Endothelial cell of umbilical vein (primary cell): ENCODE results near the gene DNAJA4. TPM values are rescaled to one million over a fixed set of nuclear protein-coding genes. Genes with fewer than 3 reads are reported as not detected.

ENCODE experiments used
- BruUV-seq: library from RNA; stranded (reverse); fragments of 400-500 nt; replicated peaks from 2 replicates; lab custom pipeline; 2021; lab: Mats Ljungman, UMichigan
- CTCF ChIA-PET: fragments of 300-600, 350-600 bp; sonication (Branson Sonifier 250); formaldehyde crosslinking; loops from one replicate; lab custom pipeline; 2021; ENCODE audit warnings: antibody characterized with exemption, inconsistent platforms; lab: Charles Lee
- POLR2A ChIA-PET: fragments of 300-600, 350-600 bp; sonication (Branson Sonifier 250); formaldehyde crosslinking; loops from one replicate; lab custom pipeline; 2021; ENCODE audit warnings: antibody characterized with exemption, inconsistent platforms; lab: Charles Lee
- DNase-seq: peaks from one replicate; pipeline ENCODE4 v3.0.0-alpha.2; 2011; ENCODE audit warnings: low read depth, low spot score
- FAIRE-seq: peaks from 2 replicates; lab custom pipeline; 2011; peaks lifted over from hg19 to GRCh38; lab: Jason Lieb, UNC
- H2AFZ ChIP-seq: 2 replicates; pipeline ENCODE4 v1.6.0; 2012; ENCODE audit warnings: low read depth, low read length, control low read depth, inconsistent platforms
- H3K27ac ChIP-seq: 2 replicates; pipeline ENCODE4 v1.5.1; 2011; ENCODE audit warnings: low read depth, mild to moderate bottlenecking, control low read depth, low read length, moderate library complexity; ENCODE audit not compliant: insufficient read depth
- H3K27me3 ChIP-seq, 2 experiments: 2 replicates each; pipeline versions ENCODE4 v1.6.0 to v1.6.1; 2011; ENCODE audit warnings: low read length in 2 of 2, mixed read lengths in 1 of 2; ENCODE audit not compliant: control insufficient read depth in 2 of 2, insufficient read depth in 2 of 2
- H3K36me3 ChIP-seq, 2 experiments: 2 replicates in 1 of 2; 3 replicates in 1 of 2; pipeline ENCODE4 v1.5.1; 2011; ENCODE audit warnings: low read length in 2 of 2, mild to moderate bottlenecking in 1 of 2, moderate library complexity in 1 of 2; ENCODE audit not compliant: control insufficient read depth in 2 of 2, insufficient read depth in 2 of 2; ENCODE audit errors: extremely low read depth in 1 of 2
- H3K4me1 ChIP-seq: 3 replicates; pipeline ENCODE4 v1.5.1; 2011; ENCODE audit warnings: mild to moderate bottlenecking, low read length; ENCODE audit not compliant: control insufficient read depth, insufficient read depth; ENCODE audit errors: extremely low read depth
- H3K4me2 ChIP-seq: 2 replicates; pipeline ENCODE4 v1.6.1; 2011; ENCODE audit warnings: low read length, control low read depth, mixed read lengths; ENCODE audit not compliant: insufficient read depth
- H3K4me3 ChIP-seq, 3 experiments: fragments of 200-600 bp in 1 of 3; sonication (generic), shearing (Covaris generic) in 1 of 3; replicated peaks in 1 of 3; 2 replicates each; pipeline ENCODE4 v1.5.1; 2011 to 2016; ENCODE audit warnings: control low read depth in 3 of 3, low read length in 3 of 3, mild to moderate bottlenecking in 2 of 3, inconsistent platforms in 1 of 3, low read depth in 1 of 3, moderate library complexity in 1 of 3; ENCODE audit not compliant: insufficient read depth in 1 of 3
- H3K79me2 ChIP-seq: 2 replicates; pipeline ENCODE4 v1.6.0; 2012; ENCODE audit warnings: low read length, inconsistent platforms; ENCODE audit not compliant: control insufficient read depth, insufficient read depth
- H3K9ac ChIP-seq: replicated peaks from 2 replicates; pipeline ENCODE3; 2011; ENCODE audit warnings: low read length, control low read depth; ENCODE audit not compliant: insufficient read depth; ENCODE audit errors: extremely low read depth
- H3K9me1 ChIP-seq: replicated peaks from 3 replicates; pipeline ENCODE4 v1.6.0; 2011; ENCODE audit warnings: mild to moderate bottlenecking, low read length; ENCODE audit not compliant: control insufficient read depth, insufficient read depth; ENCODE audit errors: extremely low read depth
- H3K9me3 ChIP-seq: replicated peaks from 2 replicates; pipeline ENCODE4 v1.5.1; 2012; ENCODE audit warnings: low read length, inconsistent platforms; ENCODE audit not compliant: control insufficient read depth, insufficient read depth
- H4K20me1 ChIP-seq: replicated peaks from 2 replicates; pipeline ENCODE3; 2011; ENCODE audit warnings: mild to moderate bottlenecking, low read length; ENCODE audit not compliant: control insufficient read depth, insufficient read depth; ENCODE audit errors: extremely low read depth
- CTCF ChIP-seq, 2 donors: IDR thresholded peaks; 1 replicate in 1 of 2; 2 replicates in 1 of 2; pipeline ENCODE4 v1.5.1; 2011; ENCODE audit warnings: low read length in 2 of 2, mild to moderate bottlenecking in 2 of 2, moderate library complexity in 2 of 2, control low read depth in 1 of 2, inconsistent platforms in 1 of 2, low read depth in 1 of 2; ENCODE audit not compliant: insufficient read depth in 1 of 2; ENCODE audit errors: extremely low read depth in 1 of 2
- EZH2 ChIP-seq: IDR thresholded peaks from 2 replicates; pipeline ENCODE4 v1.6.1; 2012; ENCODE audit warnings: borderline replicate concordance, low read depth, mild to moderate bottlenecking, moderate library complexity, low read length, inconsistent platforms; ENCODE audit not compliant: severe bottlenecking
- FOS ChIP-seq: IDR thresholded peaks from 2 replicates; pipeline ENCODE4 v1.6.1; 2011; ENCODE audit warnings: mild to moderate bottlenecking, low read length, moderate library complexity, borderline replicate concordance; ENCODE audit not compliant: insufficient read depth
- GATA2 ChIP-seq: IDR thresholded peaks from 2 replicates; pipeline ENCODE4 v1.7.0; 2011; ENCODE audit warnings: low read depth, mild to moderate bottlenecking, moderate library complexity, mixed read lengths, low read length; ENCODE audit not compliant: insufficient read length, insufficient read depth
- JUN ChIP-seq: IDR thresholded peaks from 2 replicates; pipeline ENCODE4 v1.6.1; 2011; ENCODE audit warnings: borderline replicate concordance, low read depth; ENCODE audit not compliant: insufficient read length, insufficient read depth
- MAX ChIP-seq: IDR thresholded peaks from 2 replicates; pipeline ENCODE4 v1.6.1; 2011; ENCODE audit not compliant: insufficient read depth, insufficient read length
- MYC ChIP-seq: IDR thresholded peaks from one replicate; pipeline ENCODE4 v1.6.1; 2011; ENCODE audit warnings: mild to moderate bottlenecking, low read depth, low read length
- POLR2A ChIP-seq: IDR thresholded peaks from 2 replicates; pipeline ENCODE4 v1.6.1; 2012; ENCODE audit warnings: low read depth, mild to moderate bottlenecking, control low read depth, low read length
- POLR2AphosphoS5 ChIP-seq: IDR thresholded peaks from 2 replicates; pipeline ENCODE4 v1.6.1; 2012; ENCODE audit warnings: low read depth, mild to moderate bottlenecking, control low read depth, low read length, moderate library complexity; ENCODE audit not compliant: insufficient read depth
- dilution Hi-C: fragments of 300-500 bp; cut with MboI; formaldehyde crosslinking; loops from one replicate; pipeline ENCODE4 v1.15.0; 2019; ENCODE audit warnings: low sequenced_read_pairs; ENCODE audit not compliant: extremely low pct_ligation_motif_present
- intact Hi-C: fragments of 100-400 bp; cut with micrococcal nuclease; formaldehyde crosslinking; loops from one replicate; pipeline ENCODE4 v1.10.0; 2022
- polyA plus RNA-seq, 4 experiments: library from polyadenylated mRNA; depleted of rRNA in 3 of 4; stranded (reverse) in 3 of 4; unstranded in 1 of 4; fragments of >200 nt; gene quantifications; 2 replicates each; pipeline versions ENCODE4 v1.2.1 to v1.2.3, GENCODE V29; 2011 to 2012; ENCODE audit warnings: missing spikeins in 1 of 4
- total RNA-seq: library from RNA; stranded (reverse); gene quantifications from 2 replicates; pipeline ENCODE4 v1.2.3, GENCODE V29; 2021

DNAJA4 gene
- total and polyA plus RNA-seq, 2 donors (not counting 3 experiments of a cell fraction or from before 2014, with no cell fraction given): 17.3 to 21.3 TPM

GRCh38 chr15:78272776-78273175, 8.4 kb downstream of the DNAJA4 start:
- DNase-seq: no peak
- H3K4me1 ChIP-seq: no peaks in the 10 kb centered on the region
- dilution Hi-C loops (no loop called here), intact Hi-C loops (no loop called here)
- POLR2A ChIA-PET: no interaction called here
- no peak overlapping the region for H3K9ac ChIP-seq
- CTCF ChIA-PET: interaction anchor here (1.5 to 1.6 kb wide), 2 partner anchors 27 to 35 kb away, joined by 3 to 5 read pairs; partner anchors contain the start of gene SKIC8
- H3K27ac ChIP-seq: no peak overlapping the region
- BruUV-seq: no TSS peak
- H3K4me2 ChIP-seq: no peak overlapping the region
- FAIRE-seq: no peak
- H3K9me3 ChIP-seq: no peaks in the 10 kb centered on the region
- no peaks in the 10 kb centered on the region for H3K9me1 ChIP-seq
- H2AFZ ChIP-seq: no peak overlapping the region
- peaks cover 2 to 4% of the 10 kb centered on the region in 2 experiments for H3K36me3 ChIP-seq
- H3K4me3 ChIP-seq: no peak overlapping the region
- peaks cover 3% of the 10 kb centered on the region for H3K79me2 ChIP-seq
- H4K20me1 ChIP-seq: no peaks in the 10 kb centered on the region
- TF ChIP-seq EZH2 (no peak), FOS (no peak), POLR2A (no peak), MYC (no peak), CTCF (IDR thresholded peaks at IDR 0.05; ENCODE audit: extremely low read depth in 1 of 2, insufficient read depth in 1 of 2, low read depth in 1 of 2, low read length in 2 of 2) (no peak), POLR2AphosphoS5 (no peak), GATA2 (no peak), JUN (no peak), MAX (no peak)
- no peaks in the 10 kb centered on the region for H3K27me3 ChIP-seq
